Transverse colon (tissue), 4 donors: ENCODE data around the gene LRATD1.

Experiments used
- EP300 ChIP-seq: sonication (generic); formaldehyde crosslinking; IDR thresholded peaks from one replicate; pipeline ENCODE4 v1.6.1; 2017; ENCODE audit warnings: antibody characterized with exemption, low read depth
- POLR2A ChIP-seq: fragments of 450-650 bp; IDR thresholded peaks from one replicate; pipeline ENCODE4 v1.6.1; 2016; ENCODE audit warnings: antibody characterized with exemption, mild to moderate bottlenecking, moderate library complexity
- POLR2AphosphoS5 ChIP-seq, 3 donors: sonication (generic); formaldehyde crosslinking; IDR thresholded peaks; one replicate each; pipeline ENCODE4 v1.6.1; 2016; ENCODE audit warnings: antibody characterized with exemption in 3 of 3
- TF ChIP-seq, protein P1 (sequence below), 5 experiments: fragments of 200-600 bp in 3 of 5; fragments of 450-650 bp in 2 of 5; sonication (generic) in 3 of 5; IDR thresholded peaks; 1 replicate in 2 of 5; 2 replicates in 3 of 5; pipeline ENCODE4 v1.5.1; 2016 to 2017; ENCODE audit warnings: antibody characterized with exemption in 5 of 5, inconsistent platforms in 3 of 5, mild to moderate bottlenecking in 2 of 5, moderate library complexity in 1 of 5

DNA sequence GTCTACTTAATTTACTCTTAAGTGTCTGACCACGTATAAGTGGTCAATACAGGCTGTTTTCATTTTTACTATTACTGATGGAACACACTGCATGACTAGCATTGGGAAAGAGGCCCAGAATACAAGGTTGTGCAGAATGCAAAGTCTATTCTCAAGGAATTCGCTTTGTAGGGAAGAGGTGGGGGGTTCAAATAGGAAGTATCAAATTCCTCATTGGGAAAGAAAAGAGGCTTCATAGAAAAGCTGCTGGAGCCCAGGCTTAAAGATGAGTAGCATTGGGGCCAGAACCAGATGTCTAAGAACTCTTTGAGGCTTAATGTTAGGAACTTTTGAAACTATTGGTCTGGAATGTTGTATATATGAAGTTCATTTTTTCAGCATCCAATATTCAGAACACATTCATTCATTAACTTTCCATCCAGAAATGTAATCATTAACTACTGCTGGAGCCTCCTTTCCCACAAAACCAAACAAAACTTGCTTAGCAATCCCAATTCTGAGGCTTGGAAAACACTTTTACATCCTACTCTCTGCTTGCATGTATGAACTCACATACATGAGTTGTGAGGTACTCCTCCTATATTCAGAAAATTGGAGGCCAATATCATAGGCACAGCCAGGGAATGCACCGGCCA is 994 bp upstream of the LRATD1 start:
- no peak for TF ChIP-seq EP300
- no peak for TF ChIP-seq POLR2A
- TF ChIP-seq, protein P1, sequence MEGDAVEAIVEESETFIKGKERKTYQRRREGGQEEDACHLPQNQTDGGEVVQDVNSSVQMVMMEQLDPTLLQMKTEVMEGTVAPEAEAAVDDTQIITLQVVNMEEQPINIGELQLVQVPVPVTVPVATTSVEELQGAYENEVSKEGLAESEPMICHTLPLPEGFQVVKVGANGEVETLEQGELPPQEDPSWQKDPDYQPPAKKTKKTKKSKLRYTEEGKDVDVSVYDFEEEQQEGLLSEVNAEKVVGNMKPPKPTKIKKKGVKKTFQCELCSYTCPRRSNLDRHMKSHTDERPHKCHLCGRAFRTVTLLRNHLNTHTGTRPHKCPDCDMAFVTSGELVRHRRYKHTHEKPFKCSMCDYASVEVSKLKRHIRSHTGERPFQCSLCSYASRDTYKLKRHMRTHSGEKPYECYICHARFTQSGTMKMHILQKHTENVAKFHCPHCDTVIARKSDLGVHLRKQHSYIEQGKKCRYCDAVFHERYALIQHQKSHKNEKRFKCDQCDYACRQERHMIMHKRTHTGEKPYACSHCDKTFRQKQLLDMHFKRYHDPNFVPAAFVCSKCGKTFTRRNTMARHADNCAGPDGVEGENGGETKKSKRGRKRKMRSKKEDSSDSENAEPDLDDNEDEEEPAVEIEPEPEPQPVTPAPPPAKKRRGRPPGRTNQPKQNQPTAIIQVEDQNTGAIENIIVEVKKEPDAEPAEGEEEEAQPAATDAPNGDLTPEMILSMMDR (IDR thresholded peaks at IDR 0.05): no peak
- TF ChIP-seq POLR2AphosphoS5 (IDR thresholded peaks at IDR 0.05): no peak
